Liver (tissue), 9 donors: Measurements from ENCODE around the gene RPS19BP1. TPM values are rescaled to one million over a fixed set of nuclear protein-coding genes. Genes with fewer than 3 reads are reported as not detected.

ENCODE experiments used
- DNase-seq: peaks from one replicate; pipeline ENCODE4 v3.0.0-alpha.2; 2017; ENCODE audit warnings: low spot score
- H3K27ac ChIP-seq, 2 donors: one replicate each; pipeline ENCODE4 v1.7.0; 2013; ENCODE audit warnings: inconsistent platforms in 2 of 2, low read length in 2 of 2, control low read depth in 1 of 2, low read depth in 1 of 2, mild to moderate bottlenecking in 1 of 2
- H3K27me3 ChIP-seq, 4 donors: one replicate each; pipeline versions ENCODE4 v1.6.1 to v1.7.0; 2013; ENCODE audit warnings: low read length in 3 of 4, inconsistent platforms in 1 of 4, mild to moderate bottlenecking in 1 of 4, moderate library complexity in 1 of 4; ENCODE audit not compliant: control insufficient read depth in 4 of 4, insufficient read depth in 4 of 4
- H3K36me3 ChIP-seq, 4 donors: one replicate each; pipeline versions ENCODE4 v1.6.1 to v1.7.0; 2013; ENCODE audit warnings: low read length in 3 of 4, mild to moderate bottlenecking in 3 of 4, low read depth in 1 of 4, moderate library complexity in 1 of 4; ENCODE audit not compliant: control insufficient read depth in 4 of 4, insufficient read depth in 3 of 4
- H3K4me1 ChIP-seq, 4 donors: one replicate each; pipeline versions ENCODE4 v1.6.1 to v1.7.0; 2013; ENCODE audit warnings: low read length in 3 of 4, mild to moderate bottlenecking in 3 of 4, moderate library complexity in 1 of 4; ENCODE audit not compliant: control insufficient read depth in 4 of 4, insufficient read depth in 4 of 4
- H3K4me3 ChIP-seq, 3 donors: one replicate each; pipeline versions ENCODE4 v1.6.1 to v1.7.0; 2013; ENCODE audit warnings: low read length in 3 of 3, control low read depth in 1 of 3, low read depth in 1 of 3, mild to moderate bottlenecking in 1 of 3
- H3K9ac ChIP-seq, 2 donors: one replicate each; pipeline ENCODE4 v1.7.0; 2013; ENCODE audit warnings: low read length in 2 of 2, mild to moderate bottlenecking in 2 of 2, moderate library complexity in 2 of 2, control low read depth in 1 of 2, low read depth in 1 of 2
- H3K9me3 ChIP-seq, 4 donors: one replicate each; pipeline versions ENCODE4 v1.6.1 to v1.7.0; 2013; ENCODE audit warnings: low read length in 3 of 4; ENCODE audit not compliant: control insufficient read depth in 4 of 4
- CTCF ChIP-seq: fragments of 150-350 bp; IDR thresholded peaks from 2 replicates; pipeline ENCODE4 v1.5.1; 2017; ENCODE audit warnings: improper control_type of control experiment, low read depth, low read length; ENCODE audit not compliant: missing input control
- EGR1 ChIP-seq, 2 donors: IDR thresholded peaks; 2 replicates each; pipeline ENCODE4 v1.6.1; 2016 to 2018; ENCODE audit warnings: antibody characterized with exemption in 2 of 2, low read depth in 2 of 2
- FOXA1 ChIP-seq: IDR thresholded peaks from 2 replicates; pipeline ENCODE4 v1.6.1; 2016; ENCODE audit warnings: antibody characterized with exemption
- FOXA2 ChIP-seq: IDR thresholded peaks from 2 replicates; pipeline ENCODE4 v1.6.1; 2016; ENCODE audit warnings: antibody characterized with exemption
- GABPA ChIP-seq, 2 donors: IDR thresholded peaks in 1 of 2; conservative IDR thresholded peaks in 1 of 2; 2 replicates each; pipeline ENCODE4 v1.6.1; 2016; ENCODE audit warnings: antibody characterized with exemption in 2 of 2, mild to moderate bottlenecking in 1 of 2, moderate library complexity in 1 of 2
- HNF4A ChIP-seq, 2 donors: conservative IDR thresholded peaks; 2 replicates each; pipeline ENCODE4 v1.6.1; 2016; ENCODE audit warnings: antibody characterized with exemption in 2 of 2, mild to moderate bottlenecking in 2 of 2
- HNF4G ChIP-seq: IDR thresholded peaks from 2 replicates; pipeline ENCODE4 v1.6.1; 2016; ENCODE audit warnings: antibody characterized with exemption
- MAX ChIP-seq: IDR thresholded peaks from 2 replicates; pipeline ENCODE4 v1.6.1; 2016; ENCODE audit warnings: antibody characterized with exemption
- RAD21 ChIP-seq, 2 donors: IDR thresholded peaks; 2 replicates each; pipeline ENCODE4 v1.6.1; 2016; ENCODE audit warnings: antibody characterized with exemption in 2 of 2, mild to moderate bottlenecking in 2 of 2
- REST ChIP-seq: IDR thresholded peaks from 2 replicates; pipeline ENCODE4 v1.6.1; 2016; ENCODE audit warnings: antibody characterized with exemption, mild to moderate bottlenecking
- SP1 ChIP-seq: IDR thresholded peaks from 2 replicates; pipeline ENCODE4 v1.6.1; 2018; ENCODE audit warnings: antibody characterized with exemption, mild to moderate bottlenecking
- YY1 ChIP-seq: IDR thresholded peaks from 2 replicates; pipeline ENCODE4 v1.6.1; 2016; ENCODE audit warnings: antibody characterized with exemption, mild to moderate bottlenecking
- ZBTB33 ChIP-seq: IDR thresholded peaks from 2 replicates; pipeline ENCODE4 v1.6.1; 2016; ENCODE audit warnings: antibody characterized with exemption
- WGBS: extraction: QIAGEN DNeasy Blood & Tissue Kit; methylation state at CpG from one replicate; pipeline ENCODE4 v1.1.7; 2013; 5-methylcytosine and 5-hydroxymethylcytosine counted together
- polyA plus RNA-seq, 2 donors: library from polyadenylated mRNA; stranded (reverse) in 1 of 2; unstranded in 1 of 2; fragments of 200-250 nt in 1 of 2; fragments of >200 nt in 1 of 2; fragmentation: Nextera tagmentation in 1 of 2; extraction: Ambion mirVana in 1 of 2; gene quantifications; one replicate each; pipeline versions ENCODE4 v1.2.1 to v1.2.3, GENCODE V29; 2013 to 2015
- total RNA-seq, 2 donors: library from RNA; depleted of rRNA; stranded (reverse); fragments of >200 nt; gene quantifications; one replicate each; pipeline ENCODE4 v1.2.3, GENCODE V29; 2014
- donor health status: healthy.
- donor health status: healthy.
- donor health status: healthy.
- donor health status: healthy.
- donor health status: healthy.

Gene RPS19BP1
- total and polyA plus RNA-seq, 4 donors = 36.3 to 89.6 (median 63.3) TPM

- no peak overlapping the region for H3K27ac ChIP-seq
- no peak for DNase-seq
- no peaks in the 10 kb centered on the region for H3K4me1 ChIP-seq
- no peak overlapping the region for H3K9ac ChIP-seq
- WGBS = 85% methylated on average over 7 of the region's 7 CpGs
- H3K4me3 ChIP-seq = no peak overlapping the region
- TF ChIP-seq RAD21 (IDR thresholded peaks at IDR 0.05) (no peak), SP1 (no peak), YY1 (no peak), FOXA1 (no peak), ZBTB33 (no peak), HNF4A (conservative IDR thresholded peaks at IDR 0.05) (no peak), CTCF (no peak), EGR1 (IDR thresholded peaks at IDR 0.05; ENCODE audit: low read depth in 2 of 2) (no peak), GABPA (IDR thresholded peaks at IDR 0.05 in 1 of 2, conservative IDR thresholded peaks at IDR 0.05 in 1 of 2) (no peak), HNF4G (no peak), FOXA2 (no peak), MAX (no peak), REST (no peak)
- H3K9me3 ChIP-seq = no peaks in the 10 kb centered on the region
- H3K27me3 ChIP-seq = peaks cover 0 to 8% (median 0%) of the 10 kb centered on the region in 4 donors
- no peaks in the 10 kb centered on the region for H3K36me3 ChIP-seq
Observed at GRCh38 chr22:39563571-39564428, 31.3 kb upstream of the RPS19BP1 start.

- no peaks in the 10 kb centered on the region for H3K36me3 ChIP-seq
- no peak overlapping the region for H3K4me3 ChIP-seq
- 74% methylated on average over 9 of the region's 9 CpGs for WGBS
- peaks cover 0 to 8% (median 0%) of the 10 kb centered on the region in 4 donors for H3K27me3 ChIP-seq
- peaks cover 0 to 4% (median 4%) of the 10 kb centered on the region in 4 donors for H3K4me1 ChIP-seq
- H3K9me3 ChIP-seq = no peaks in the 10 kb centered on the region
- no peak overlapping the region for H3K27ac ChIP-seq
- TF ChIP-seq MAX = no peak
- H3K9ac ChIP-seq = no peak overlapping the region
- no peak for DNase-seq
Observed at GRCh38 chr22:39562839-39563489, 30.4 kb upstream of the RPS19BP1 start.
